Measurements from ENCODE around the gene NAALADL2. TPM values are rescaled to one million over a fixed set of nuclear protein-coding genes. Genes with fewer than 3 reads are reported as not detected.

NAALADL2 gene
- total RNA-seq, 1 donor from 2014 or later, result 11.5 TPM

DNA sequence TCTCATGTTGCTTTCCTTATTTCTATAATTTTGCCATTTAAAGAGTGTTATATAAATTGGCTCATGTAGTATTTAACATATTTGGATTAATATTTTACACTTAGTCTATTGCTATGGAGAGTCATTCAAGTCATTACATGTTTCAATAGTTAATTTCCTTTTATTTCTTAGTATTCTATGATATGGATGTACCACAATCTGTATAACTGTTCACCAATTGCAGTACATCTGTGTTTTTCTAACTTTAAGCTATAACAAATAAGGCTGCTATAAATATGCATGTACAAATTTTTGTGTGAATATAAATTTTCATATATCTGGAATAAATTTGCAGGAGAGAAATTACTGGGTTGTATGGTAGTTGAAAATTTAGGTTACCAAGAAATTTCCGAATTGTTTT is 993.4 kb downstream of the NAALADL2 start:
- no peak overlapping the region for H3K4me2 ChIP-seq

DNA sequence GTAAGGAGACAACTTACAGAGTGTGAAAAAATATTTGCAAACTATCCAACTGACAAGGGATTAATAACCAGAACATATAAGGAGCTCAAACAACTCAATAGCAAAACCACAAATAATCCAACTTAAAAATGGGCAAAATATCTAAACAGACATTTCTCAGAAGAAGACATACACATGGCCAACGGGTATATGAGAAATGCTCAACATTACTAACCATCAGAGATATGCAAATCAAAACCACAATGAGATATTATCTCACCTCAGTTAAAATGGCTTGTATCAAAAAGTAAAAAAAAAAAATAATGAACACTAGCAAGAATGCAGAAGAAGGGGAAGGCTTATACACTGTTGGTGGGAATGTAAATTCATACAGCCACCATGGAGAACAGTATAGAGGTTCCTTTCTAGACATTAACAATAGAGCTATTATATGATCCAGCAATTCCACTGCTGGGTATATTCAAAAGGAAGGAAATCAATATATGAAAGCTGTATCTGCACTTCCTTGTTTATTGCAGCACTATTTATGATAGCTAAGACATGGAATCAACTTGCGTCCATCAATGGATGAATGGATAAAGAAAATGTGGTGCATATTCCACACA is 998.6 kb downstream of the NAALADL2 start:
- H3K27me3 ChIP-seq, result no peaks in the 10 kb centered on the region
- Mint-ChIP-seq H3K27me3 (ENCODE audit: insufficient read depth, low read depth) (no peaks in the 10 kb centered on the region), H3K27ac (no peak overlapping the region), H3K4me3 (no peak overlapping the region), H3K4me1 (no peaks in the 10 kb centered on the region), H3K36me3 (no peaks in the 10 kb centered on the region), H3K9me3 (no peaks in the 10 kb centered on the region)
- H3K4me1 ChIP-seq, result no peaks in the 10 kb centered on the region
- TF ChIP-seq, protein P1, sequence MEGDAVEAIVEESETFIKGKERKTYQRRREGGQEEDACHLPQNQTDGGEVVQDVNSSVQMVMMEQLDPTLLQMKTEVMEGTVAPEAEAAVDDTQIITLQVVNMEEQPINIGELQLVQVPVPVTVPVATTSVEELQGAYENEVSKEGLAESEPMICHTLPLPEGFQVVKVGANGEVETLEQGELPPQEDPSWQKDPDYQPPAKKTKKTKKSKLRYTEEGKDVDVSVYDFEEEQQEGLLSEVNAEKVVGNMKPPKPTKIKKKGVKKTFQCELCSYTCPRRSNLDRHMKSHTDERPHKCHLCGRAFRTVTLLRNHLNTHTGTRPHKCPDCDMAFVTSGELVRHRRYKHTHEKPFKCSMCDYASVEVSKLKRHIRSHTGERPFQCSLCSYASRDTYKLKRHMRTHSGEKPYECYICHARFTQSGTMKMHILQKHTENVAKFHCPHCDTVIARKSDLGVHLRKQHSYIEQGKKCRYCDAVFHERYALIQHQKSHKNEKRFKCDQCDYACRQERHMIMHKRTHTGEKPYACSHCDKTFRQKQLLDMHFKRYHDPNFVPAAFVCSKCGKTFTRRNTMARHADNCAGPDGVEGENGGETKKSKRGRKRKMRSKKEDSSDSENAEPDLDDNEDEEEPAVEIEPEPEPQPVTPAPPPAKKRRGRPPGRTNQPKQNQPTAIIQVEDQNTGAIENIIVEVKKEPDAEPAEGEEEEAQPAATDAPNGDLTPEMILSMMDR (IDR thresholded peaks at IDR 0.05), result no peak
- TF ChIP-seq EZH2 (IDR thresholded peaks at IDR 0.05), result no peak
- TF ChIP-seq EZH2phosphoT487 (IDR thresholded peaks at IDR 0.05), result no peak
- no peak overlapping the region for H3K4me3 ChIP-seq
- DNase-seq (ENCODE audit: low spot score), result no peak
- H2AFZ ChIP-seq (replicated peaks), result no peak overlapping the region
- H3K36me3 ChIP-seq, result no peaks in the 10 kb centered on the region
- no peak overlapping the region for H3K9ac ChIP-seq
- no peaks in the 10 kb centered on the region for H3K79me2 ChIP-seq (ENCODE audit: low read depth)
- H4K20me1 ChIP-seq (ENCODE audit: low read depth), result no peaks in the 10 kb centered on the region
- no peak overlapping the region for H3K4me2 ChIP-seq
- H3K27ac ChIP-seq, result no peak overlapping the region
- H3K9me3 ChIP-seq (ENCODE audit: low read depth), result no peaks in the 10 kb centered on the region
- no peaks in the 10 kb centered on the region for H3F3A ChIP-seq (ENCODE audit: low read depth)

More for the DNA sequence above, 993.4 kb downstream of the NAALADL2 start:
- Histone ChIP-seq H4K20me1 (ENCODE audit: low read depth) (no peaks in the 10 kb centered on the region), H3F3A (ENCODE audit: low read depth) (no peaks in the 10 kb centered on the region), H3K36me3 (no peaks in the 10 kb centered on the region), H3K4me3 (no peak overlapping the region), H3K9me3 (ENCODE audit: low read depth) (no peaks in the 10 kb centered on the region), H2AFZ (replicated peaks) (no peak overlapping the region), H3K9ac (no peak overlapping the region), H3K27ac (no peak overlapping the region), H3K27me3 (no peaks in the 10 kb centered on the region), H3K79me2 (ENCODE audit: low read depth) (no peaks in the 10 kb centered on the region), H3K4me1 (no peaks in the 10 kb centered on the region)
- Mint-ChIP-seq H3K27ac (no peak overlapping the region), H3K27me3 (ENCODE audit: insufficient read depth, low read depth) (no peaks in the 10 kb centered on the region), H3K4me3 (no peak overlapping the region), H3K4me1 (no peaks in the 10 kb centered on the region), H3K36me3 (no peaks in the 10 kb centered on the region), H3K9me3 (no peaks in the 10 kb centered on the region)
- TF ChIP-seq, protein P1 (IDR thresholded peaks at IDR 0.05), result no peak
- TF ChIP-seq EZH2phosphoT487 (IDR thresholded peaks at IDR 0.05), result no peak
- TF ChIP-seq EZH2 (IDR thresholded peaks at IDR 0.05), result no peak
- no peak for DNase-seq (ENCODE audit: low spot score)

Small RNA genes within 50 kb of the gene (microRNA-seq; reads per million reads assigned to microRNA genes)
- not detected for gene MIR4789

Small RNA genes within 50 kb of the gene (small RNA-seq; reads per million reads assigned to genes)
- not detected for gene MIR4789
- not detected for gene RNU4-91P
- not detected for gene RNU6-1233P
- not detected for gene RNU6-1317P

Measured in neural progenitor cell (in vitro differentiated cells).